Activated naive CD8-positive, alpha-beta T cell treated with anti-CD3 and anti-CD28 coated beads, Interleukin-2, amount 50 U/mL, for 16 hours (primary cell): Measurements from ENCODE around the gene WWOX.

Source experiments
- DNase-seq: peaks from one replicate; pipeline ENCODE4 v3.0.0-alpha.2; 2020; ENCODE audit warnings: low read depth, low spot score

Gene WWOX

GRCh38 chr16:79168321-79168720 lies 1068.9 kb downstream of the WWOX start:
- DNase-seq: no peak

GRCh38 chr16:79169239-79169638 lies 1069.8 kb downstream of the WWOX start:
- DNase-seq: no peak

- no peak for DNase-seq
These were observed 1071.2 kb downstream of the WWOX start for GRCh38 chr16:79170555-79171246.

- DNase-seq: no peak
These were observed 1072.0 kb downstream of the WWOX start for GRCh38 chr16:79171504-79171903.

GRCh38 chr16:79171931-79172705 lies 1072.7 kb downstream of the WWOX start:
- DNase-seq: no peak

GRCh38 chr16:79172976-79173500 lies 1073.6 kb downstream of the WWOX start:
- no peak for DNase-seq

GRCh38 chr16:79173919-79174318 lies 1074.5 kb downstream of the WWOX start:
- no peak for DNase-seq

GRCh38 chr16:79175286-79176057 lies 1076.0 kb downstream of the WWOX start:
- DNase-seq: no peak

GRCh38 chr16:79177018-79177417 lies 1077.6 kb downstream of the WWOX start:
- DNase-seq: no peak

GRCh38 chr16:79181419-79181818 lies 1082.0 kb downstream of the WWOX start:
- no peak for DNase-seq

GRCh38 chr16:79182616-79183015 lies 1083.2 kb downstream of the WWOX start:
- no peak for DNase-seq

GRCh38 chr16:79183571-79183970 lies 1084.1 kb downstream of the WWOX start:
- no peak for DNase-seq

- no peak for DNase-seq
These were observed 1085.1 kb downstream of the WWOX start for GRCh38 chr16:79184464-79185030.

- no peak for DNase-seq
These were observed 1086.3 kb downstream of the WWOX start for GRCh38 chr16:79185711-79186110.

- no peak for DNase-seq
These were observed 1086.7 kb downstream of the WWOX start for GRCh38 chr16:79186196-79186595.

- no peak for DNase-seq
These were observed 1088.8 kb downstream of the WWOX start for GRCh38 chr16:79188115-79188738.

- DNase-seq: no peak
These were observed 1089.3 kb downstream of the WWOX start for GRCh38 chr16:79188739-79189122.

GRCh38 chr16:79190542-79190941 lies 1091.1 kb downstream of the WWOX start:
- DNase-seq: no peak

GRCh38 chr16:79191933-79192332 lies 1092.5 kb downstream of the WWOX start:
- no peak for DNase-seq

- no peak for DNase-seq
These were observed 1093.5 kb downstream of the WWOX start for GRCh38 chr16:79192904-79193303.

- DNase-seq: no peak
These were observed 1094.8 kb downstream of the WWOX start for GRCh38 chr16:79194291-79194690.
